NCI-H1048 (cell line): Measurements from ENCODE around the gene ZFYVE28.

Experiments used
- DNase-seq: peaks from one replicate; lab custom pipeline; 2025; lab: John Stamatoyannopoulos, UW

ZFYVE28 gene

DNA sequence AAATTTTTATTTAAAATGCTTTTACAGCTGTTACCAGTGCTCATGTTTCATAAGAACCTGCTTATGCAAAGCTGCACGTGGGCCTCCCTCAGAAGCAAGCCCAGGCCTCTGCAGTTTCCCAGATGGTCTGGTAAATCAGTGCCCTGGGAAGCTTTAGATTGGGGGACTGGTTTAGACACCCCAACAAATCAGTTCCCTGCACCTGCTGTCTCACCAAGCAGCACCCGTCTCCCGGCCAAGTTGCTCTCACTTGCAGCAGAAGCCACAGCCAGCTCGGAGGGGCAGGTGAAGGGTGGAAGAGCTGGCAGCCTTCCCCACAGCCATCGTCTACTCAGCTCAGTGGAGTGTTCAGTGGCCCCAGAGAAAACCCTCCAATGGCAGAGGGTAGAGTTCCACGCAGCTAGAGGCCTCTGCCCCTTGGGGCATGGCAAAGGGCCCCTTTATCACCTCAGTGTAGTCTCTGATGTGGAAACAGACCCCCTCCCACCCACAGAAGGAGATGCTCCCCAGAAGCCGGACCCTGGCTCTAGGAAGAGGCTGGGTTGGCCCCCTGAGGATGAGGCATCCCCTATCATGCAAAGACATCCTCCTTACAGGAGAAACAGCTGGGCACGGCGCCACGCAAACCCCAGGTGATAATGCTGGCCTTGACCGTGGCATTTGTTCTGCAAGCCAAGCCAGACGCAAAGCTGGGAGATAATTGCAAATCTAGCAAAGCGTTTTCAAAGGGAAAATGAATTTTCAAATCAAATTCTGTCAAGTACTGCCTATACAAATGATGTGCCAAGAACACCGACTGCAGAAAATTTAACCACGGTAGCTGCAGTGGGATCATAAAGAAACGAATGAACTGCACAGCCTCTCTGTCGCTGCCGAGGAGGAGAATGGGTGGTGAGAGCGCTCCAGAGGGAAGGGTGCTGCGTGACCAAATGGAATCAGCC is 51.9 kb downstream of the ZFYVE28 start:
- DNase-seq = no peak

DNA sequence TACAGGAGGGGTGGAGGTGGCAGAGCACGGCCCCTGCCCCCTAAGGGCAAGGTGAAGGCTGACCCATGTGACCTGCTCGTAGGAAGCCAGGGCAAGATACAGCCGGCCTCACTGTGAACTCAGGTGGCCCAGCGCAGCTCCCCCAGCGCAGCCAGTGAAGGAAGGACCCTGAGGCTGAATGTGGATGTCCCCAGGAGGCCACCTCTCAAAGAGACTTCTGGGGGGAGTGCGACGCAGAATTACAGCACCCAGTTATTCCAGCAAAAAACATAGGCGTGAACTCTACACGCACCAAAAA is 52.6 kb downstream of the ZFYVE28 start:
- DNase-seq = no peak

DNA sequence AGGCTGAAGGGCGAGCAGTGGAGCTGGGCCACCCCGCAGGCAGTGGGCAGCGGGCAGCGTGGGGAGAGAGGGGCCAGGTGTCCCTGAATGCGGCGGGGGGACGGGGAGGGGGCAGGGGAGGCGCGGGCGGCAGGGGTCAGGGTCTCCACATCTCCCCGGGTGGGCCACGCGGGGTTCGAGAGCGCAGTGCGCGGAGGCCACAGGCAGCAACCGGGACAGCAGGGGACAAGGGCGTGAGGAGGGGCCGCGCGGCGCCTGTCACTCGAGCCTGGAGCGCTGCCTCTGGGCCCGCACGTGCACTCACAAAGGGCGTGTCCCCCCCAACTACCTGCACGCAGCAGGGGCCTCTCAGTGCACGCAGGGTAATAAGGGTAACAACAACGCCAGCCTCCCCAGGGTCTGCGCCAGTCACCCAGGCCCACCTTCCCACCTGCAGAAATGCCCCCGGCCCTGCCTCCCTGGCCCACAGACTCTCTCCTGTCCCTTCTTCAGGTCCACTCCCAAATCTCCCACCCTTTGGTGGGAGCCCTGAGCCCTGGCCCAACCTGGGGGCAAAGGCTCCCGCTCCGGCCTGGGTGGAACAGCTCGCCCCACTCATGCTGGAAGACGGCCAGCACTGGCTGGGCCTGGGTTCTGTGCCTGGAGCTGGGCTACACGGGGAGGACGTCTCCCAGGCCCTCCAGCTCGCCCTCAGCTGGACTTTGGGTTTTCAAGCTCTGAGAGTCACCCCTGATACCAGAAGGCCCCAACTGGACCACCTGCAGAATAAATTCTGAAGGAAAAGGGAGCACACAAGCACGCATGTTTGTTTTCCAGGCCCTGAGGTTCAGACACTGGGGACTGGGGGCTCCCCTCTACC is 53.2 kb downstream of the ZFYVE28 start:
- no peak for DNase-seq

DNA sequence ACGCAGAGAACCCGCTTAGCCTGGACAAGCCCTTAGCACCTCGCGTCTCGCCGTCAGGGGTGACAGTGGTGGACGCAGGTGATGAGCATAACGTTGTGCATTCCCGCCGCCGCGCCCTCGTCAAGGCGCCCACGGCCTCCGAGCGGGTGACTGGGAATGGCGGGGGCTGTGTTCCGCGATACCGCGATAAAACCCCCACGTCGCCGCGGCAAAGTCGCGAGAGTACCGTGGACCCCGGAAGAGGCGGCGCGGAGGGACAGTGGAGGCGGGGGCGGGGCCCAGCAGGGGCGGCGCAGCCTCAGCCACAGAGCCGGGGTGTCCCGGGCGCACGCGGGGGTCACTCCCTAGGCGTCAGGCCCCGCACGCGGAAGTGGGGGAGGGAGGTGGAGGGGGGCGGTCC is 53.8 kb downstream of the ZFYVE28 start:
- DNase-seq = no peak

DNA sequence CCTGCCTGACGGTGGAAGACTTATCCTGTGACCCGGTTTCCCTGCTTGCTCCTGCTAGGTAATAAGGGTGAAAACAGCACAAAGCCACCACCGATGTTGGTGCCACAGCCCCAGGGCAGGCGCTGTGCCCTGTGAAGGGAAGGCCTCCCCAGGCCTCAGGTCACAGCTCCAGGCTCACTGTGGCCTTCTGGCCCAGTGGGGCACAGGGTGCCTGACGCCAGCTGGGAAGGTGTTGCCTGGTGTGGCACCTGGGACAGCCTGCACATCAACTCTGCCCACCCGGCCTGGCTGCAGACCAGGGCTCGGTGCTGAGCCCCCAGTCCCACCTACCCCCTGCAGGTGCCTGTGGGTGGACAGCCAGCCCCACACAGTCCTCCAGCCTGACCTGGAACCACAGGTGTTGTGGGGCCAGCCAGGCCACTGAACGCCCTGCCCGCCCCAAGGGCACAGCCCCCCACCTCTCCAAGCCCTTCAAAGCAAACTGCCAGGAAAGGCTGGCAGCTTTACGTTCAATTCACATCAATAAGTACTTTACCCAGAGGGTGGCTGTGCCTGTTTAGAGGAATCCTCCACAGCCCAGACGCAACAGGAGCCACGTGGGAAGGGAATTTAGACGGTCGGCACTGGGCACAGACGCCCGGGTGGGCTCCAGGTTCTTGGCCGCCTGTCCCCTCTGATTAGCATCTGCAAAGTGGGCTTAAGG is 54.3 kb downstream of the ZFYVE28 start:
- DNase-seq = no peak

DNA sequence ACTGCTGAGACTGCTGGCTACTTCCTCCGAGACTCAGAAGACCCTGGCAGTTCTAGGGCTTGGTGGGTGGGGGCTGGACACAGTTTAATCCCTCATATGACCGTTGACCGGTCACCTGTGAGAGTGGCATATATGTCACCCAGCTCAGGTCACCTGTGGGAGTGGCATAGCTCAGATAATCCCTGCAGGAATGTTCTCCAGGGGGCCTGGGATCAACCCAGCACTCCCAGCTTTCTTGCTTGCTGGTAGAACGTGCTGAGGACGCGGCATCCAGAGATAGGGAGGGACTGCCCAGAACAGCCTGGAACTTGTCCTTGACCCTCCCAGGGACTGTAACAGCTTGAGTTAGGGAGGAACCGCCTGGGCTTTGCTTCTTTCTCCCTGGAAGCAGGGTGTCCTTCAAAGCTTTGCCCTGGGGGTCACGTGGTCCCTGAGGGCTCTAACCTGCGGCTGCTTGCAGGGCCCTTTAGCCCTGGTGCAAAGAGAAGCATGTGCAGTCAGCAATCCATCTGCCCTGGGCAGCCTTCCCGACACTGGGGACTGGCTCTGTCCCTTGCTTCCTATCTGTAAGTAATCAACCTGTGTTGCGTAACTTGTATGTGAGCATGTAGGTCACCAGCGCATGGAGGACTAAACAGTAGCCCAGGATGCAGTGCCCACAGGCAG is 55.3 kb downstream of the ZFYVE28 start:
- DNase-seq = no peak

DNA sequence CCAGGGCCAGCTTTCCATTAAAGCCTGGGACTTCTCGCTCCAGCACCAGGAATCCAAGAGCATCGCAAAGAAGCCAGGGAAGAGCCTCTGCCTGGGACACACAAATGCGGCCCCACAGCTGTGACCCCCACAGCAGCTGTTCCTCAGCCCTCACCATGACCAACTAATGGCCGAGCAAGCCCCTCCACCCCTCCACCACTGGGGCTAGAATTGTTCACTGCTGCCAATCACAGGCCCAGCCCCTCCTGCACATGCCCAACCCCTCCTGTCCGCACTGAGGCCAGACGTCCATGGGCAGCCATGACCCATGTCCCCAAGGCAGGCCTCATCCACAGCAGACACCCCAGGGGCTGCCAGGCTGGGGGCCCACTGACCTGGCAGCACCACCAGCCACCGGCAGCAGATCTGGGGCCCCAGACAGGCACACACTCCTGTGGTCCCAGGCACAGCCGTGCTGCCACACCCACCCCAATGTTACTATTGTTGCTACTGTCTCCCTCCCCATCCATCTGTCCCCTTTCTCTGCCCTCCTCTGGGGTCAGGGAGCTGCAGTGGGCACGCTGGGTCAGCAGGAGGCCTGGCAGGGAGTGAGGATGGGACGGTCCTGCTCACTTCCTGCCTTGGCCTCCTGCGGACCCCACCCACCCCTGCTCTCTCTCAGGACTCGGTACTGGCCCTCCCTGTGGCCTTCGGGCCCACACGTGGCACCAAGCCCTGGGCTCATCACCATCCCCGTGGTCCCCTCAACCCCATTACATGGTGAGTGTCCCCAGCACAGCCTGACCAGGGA is 56.0 kb downstream of the ZFYVE28 start:
- no peak for DNase-seq

DNA sequence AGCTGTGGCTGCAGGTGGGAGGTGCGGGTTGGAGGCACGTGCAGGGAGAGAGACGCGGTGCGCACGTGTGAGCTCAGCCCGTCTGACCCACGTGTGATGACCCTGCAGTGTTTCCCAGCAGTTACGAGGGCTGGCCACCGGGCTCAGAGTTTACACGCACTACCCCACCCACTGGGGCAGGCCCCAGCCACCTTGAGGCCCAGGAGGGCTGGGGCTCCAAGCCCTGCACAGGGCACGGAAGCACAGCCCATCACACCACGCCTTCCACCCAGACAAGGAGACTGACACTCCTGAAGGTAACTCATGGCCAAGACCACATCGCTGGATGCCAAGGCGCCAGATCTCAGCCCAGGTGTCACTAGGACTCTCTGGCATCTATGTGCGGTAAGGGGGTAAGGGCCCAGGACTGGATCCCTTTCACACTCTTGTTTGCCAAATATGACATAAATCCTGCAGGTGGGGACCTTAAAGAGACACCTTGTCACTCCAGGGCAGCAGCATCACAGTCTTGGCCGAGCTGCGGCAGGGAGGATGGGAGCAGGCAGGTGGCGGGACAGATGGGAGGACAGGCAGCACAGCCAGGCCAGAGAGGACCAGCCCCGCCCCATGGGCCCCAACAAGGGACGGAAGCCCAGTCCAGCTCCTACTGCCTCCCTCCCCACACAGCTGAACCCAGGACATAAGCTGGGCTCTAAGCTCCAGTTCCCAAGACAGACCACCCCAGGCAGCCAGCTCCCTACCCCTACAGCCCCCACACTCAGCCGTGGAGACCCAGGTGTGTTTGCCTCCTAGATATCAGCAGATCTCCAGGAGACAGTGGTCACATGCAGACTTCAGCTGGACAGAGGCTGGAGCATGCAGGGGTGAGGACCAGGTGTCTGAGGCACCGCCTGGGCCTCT is 56.8 kb downstream of the ZFYVE28 start:
- no peak for DNase-seq

DNA sequence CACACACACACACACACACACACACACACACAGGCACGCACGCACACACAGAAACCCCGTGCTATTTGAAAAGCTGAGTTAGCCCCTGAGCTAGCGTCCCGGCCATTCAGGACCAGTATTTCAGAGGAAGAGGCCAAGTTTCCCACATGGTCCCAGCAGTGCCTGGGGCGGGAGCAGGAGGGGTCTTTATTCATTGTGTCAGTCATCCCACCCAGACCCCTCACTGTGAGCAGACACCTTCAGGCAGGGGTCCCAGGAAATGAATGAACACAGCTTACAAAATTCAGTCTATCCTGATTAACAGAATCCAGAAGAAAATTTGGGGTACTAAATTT is 58.1 kb downstream of the ZFYVE28 start:
- DNase-seq = no peak

DNA sequence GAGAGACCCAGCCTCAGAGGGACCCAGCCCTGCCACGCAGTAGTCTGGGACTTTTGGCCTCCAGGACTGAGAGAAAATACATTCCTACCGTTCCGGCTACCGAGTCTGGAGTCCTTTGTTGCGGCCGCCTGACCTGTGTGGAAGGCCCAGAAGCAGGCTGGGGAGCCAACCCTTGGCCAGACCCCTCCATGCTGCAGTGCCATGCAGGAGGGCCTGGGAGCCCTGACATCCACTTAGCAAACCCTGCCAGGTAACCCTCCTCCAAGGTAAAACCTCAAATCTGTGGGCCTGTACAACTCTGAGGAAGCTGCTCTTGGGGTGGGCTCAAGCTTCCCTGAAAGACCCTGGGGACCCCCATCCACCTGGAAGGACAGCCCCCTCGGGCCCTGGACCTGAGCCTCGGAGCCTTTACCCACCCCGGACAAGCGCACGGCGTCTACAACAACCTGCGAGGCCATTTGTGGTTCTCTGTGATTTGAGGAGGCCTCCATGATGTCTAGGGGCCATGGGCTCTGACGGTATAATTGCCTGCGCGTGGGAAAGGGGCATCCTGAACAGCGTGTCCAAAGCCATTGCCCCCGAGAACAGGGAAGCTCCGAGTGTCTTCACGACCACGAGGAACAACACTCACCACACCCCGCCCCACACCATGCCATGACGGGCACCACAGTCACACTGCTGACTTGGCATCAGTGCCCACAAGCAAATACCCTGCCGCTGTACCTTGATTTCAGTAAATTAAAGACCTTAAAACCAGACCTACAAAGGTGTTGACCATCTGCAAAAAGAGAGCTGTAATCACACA is 58.7 kb downstream of the ZFYVE28 start:
- no peak for DNase-seq

DNA sequence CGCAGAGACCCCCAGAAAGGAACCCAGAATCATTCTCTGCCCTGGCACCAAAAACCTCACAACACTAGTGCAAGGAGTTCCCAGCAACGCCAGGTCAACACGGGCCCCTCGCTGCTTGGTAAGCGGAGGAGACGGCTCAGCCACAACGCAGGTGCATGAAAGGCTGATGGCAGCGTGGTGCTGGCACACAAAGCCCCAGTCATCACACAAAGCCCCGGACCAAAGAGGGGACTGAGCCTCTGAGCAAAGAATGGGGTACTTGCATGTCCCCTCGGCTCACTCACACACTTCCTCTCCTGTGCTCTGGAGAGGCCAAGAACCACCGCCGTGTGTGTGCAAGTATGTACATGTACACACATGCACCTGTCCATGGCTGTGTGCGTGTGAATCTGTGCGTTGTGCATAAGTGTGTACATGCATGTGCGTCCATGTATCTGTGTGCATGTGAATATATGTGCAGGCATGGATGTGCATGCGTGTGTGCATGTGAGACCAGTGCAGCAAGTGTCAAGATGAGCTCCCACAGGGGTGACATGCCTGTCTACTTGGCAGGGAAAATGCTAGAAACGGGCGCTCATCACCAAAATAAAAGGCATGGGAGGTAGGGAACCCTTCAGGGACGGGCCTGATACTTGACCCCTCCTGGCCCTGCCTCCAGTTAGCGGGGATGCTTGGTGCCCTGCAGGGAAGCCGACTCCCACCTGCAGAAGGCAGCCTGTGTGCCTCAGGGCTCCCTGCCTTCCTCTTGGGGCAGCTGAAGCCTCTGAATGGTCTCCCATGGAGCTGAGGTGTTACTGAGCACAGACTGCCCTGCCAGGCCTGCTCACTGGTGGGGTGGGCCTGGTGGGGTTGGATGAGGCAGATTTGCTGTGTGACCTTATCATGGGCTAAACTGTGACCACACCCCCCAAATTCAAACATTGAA is 60.4 kb downstream of the ZFYVE28 start:
- DNase-seq = no peak

DNA sequence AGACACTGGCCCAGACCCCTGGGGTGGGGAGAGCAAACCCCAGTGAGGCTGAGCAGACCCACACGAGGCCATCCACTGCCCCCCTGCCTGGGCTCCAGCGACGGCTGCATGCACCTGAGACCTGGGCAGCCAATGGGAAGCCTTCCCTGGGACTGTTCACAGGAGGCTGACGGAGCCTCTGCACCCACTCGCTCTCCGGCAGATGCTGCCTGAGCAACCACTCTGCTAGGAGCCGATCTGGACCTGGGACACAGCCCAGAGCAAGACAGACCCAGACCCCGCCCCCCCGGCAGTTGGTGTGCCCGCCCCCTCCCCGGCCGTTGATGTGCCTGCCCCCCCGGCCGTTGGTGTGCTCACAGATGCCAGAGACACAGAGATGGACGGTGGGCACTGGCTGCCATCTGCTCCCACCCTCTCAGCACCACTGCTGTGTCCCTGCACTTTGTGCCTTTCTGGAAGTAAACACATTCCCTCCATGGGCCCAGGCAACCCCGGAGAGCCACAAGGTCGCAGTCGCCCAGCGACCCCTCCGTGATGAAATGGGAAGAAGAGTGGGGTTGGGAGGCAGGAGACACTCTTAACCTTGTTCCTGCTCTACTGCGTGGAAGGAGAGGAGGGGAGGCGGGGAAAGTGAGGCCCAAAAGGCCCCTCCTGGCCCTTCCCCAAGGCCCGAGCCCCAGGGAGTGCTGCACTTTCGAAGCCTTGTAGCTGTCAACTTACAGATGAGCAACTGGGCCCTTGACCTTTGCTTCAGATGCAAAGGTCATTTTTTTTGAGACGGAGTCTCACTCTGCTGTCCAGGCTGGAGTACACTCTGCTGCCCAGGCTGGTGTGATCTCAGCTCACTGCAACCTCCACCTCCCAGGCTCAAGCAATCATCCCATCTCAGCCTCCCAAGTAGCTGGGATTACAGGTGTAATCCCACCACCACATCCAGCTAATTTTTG is 62.0 kb downstream of the ZFYVE28 start:
- DNase-seq = no peak

DNA sequence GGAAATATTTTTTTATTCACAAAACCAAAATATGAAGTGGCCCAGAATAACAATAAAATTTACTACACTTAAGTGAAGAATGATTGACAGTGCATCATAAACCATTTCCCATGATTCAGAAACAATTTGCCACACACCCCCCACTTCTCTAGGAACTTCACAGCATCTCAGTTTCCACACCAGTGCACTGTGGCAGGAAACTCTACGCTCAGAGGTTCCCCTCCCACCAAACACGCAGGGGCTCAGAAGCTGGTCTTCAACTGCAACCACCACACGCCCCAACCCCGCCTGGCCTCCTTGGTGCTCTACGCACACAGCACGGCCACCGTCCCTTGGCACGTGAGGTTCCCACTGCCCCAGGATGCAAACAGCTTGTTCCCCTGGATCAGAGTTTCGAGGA is 63.7 kb downstream of the ZFYVE28 start:
- DNase-seq = no peak

DNA sequence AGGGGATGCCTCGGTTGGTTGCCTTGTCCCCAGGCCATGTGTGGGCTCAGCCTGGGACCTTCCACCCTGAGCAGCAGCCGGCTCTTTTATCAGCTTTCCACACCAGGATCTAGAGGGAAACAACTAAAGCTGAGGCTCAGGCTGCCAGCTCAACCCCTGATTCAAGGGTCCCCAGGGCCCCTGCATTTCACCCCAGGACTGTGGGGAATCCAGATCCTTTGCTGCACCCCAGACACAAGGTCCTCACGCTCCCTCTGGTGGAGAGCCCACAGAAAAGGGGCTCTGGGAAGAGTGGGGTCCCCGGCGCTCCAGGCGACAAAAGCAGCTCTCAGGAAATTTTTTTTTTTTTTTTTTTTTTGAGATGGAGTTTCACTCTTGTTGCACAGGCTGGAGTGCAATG is 64.3 kb downstream of the ZFYVE28 start:
- no peak for DNase-seq

DNA sequence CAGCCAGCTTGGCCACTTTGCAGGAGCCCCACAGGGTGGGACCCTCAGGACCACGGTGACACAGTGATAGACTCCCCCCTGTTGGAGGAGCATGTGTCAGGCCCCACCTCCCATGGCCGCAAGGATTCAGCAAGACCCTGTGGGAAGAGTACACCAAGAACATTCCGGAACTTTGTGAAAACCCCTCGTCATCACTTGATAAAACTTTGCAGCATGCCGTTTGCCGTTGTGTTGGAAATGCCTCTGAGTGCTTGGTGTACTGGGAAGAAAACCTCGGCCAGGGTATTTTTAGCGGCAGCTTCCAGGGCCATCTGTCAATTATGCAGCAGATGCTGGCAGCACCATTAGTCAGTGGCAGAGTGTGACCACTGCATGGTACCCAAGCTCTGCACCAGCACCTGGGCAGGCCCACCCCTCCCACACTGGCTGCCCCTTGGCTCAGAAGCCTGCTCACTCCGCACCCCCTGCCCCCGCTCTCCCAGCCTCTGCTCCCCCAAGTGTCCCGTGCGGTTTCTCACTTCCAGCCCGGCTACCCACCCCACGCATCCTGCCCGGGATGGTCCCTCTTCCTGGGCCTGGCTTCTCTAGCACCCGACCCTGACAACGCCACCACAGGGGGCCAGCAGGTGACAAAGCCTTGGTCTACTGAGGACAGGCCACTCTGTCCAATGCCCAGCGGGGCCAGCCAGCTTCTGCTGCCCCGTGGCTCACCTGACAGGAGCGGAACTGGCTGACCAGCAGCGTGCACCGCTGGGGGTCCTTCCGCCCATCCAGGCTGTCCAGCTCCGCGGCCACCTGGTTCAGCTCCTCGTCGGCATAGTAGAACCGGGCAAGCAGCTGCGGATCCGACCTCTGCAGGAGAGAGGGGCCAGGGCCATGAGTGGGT is 65.0 kb downstream of the ZFYVE28 start:
- no peak for DNase-seq

DNA sequence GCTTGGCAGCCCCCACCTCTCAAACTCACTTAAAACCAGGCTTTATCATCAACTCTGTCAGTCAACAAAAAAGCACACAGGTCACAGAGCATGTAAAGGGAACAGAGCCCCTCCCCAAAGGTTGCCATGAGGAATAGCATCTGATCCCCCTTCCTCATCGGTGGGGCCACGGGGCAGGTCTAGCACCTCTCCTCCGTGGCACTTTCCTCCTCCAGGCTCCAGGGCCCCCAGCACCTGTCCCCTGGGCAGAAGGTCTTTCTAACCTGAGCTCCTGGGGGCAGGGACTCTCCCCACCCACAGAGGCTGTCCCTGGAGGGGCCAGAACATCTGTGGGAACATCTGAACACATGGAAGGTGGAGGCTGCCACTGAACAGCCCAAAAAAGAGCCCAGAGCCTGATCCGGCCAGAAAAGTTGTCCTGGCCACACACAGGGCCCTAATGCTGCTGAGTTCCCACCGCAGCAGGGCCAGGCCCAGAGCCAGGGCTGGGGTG is 65.7 kb downstream of the ZFYVE28 start:
- no peak for DNase-seq
